HCT116 (cell line): ENCODE measurements around the gene GNAI3. TPM values are rescaled to one million over a fixed set of nuclear protein-coding genes. Genes with fewer than 3 reads are reported as not detected.

Experiments used
- ATAC-seq: fragments of 200-7000 bp; cut with Tn5 transposase; 2 replicates; pipeline ENCODE4 v1.9.1; 2020; ENCODE audit warnings: mild to moderate bottlenecking, moderate library complexity
- BruUV-seq: library from RNA; stranded (reverse); fragments of 400-500 nt; replicated peaks from 2 replicates; lab custom pipeline; 2021; lab: Mats Ljungman, UMichigan
- CTCF ChIA-PET: fragments of 300-600 bp; sonication (Branson Sonifier 250); formaldehyde crosslinking; loops from one replicate; lab custom pipeline; 2021; ENCODE audit warnings: antibody characterized with exemption; lab: Charles Lee
- POLR2A ChIA-PET: fragments of 300-600, 350-600 bp; sonication (Branson Sonifier 250); formaldehyde crosslinking; loops from one replicate; lab custom pipeline; 2021; ENCODE audit warnings: antibody characterized with exemption; lab: Charles Lee
- RAD21 ChIA-PET, 2 experiments: fragments of 300-600 bp; sonication (Branson Sonifier 250); formaldehyde crosslinking; loops; one replicate each; lab custom pipeline; 2023; ENCODE audit warnings: low total read pairs in 2 of 2; ENCODE audit not compliant: uncharacterized antibody in 2 of 2, unreplicated experiment in 2 of 2, low non-redundant PET in 1 of 2; lab: Charles Lee
- DNase-seq: peaks from one replicate; pipeline ENCODE4 v3.0.0-alpha.2; 2010; ENCODE audit warnings: low read depth, low spot score
- H2AFZ ChIP-seq: fragments of 200-600 bp; shearing (Covaris generic), sonication (generic); 2 replicates; pipeline ENCODE4 v1.6.1; 2017; ENCODE audit warnings: low read depth, mixed run types, mixed read lengths, antibody characterized with exemption, low read length; ENCODE audit not compliant: poor library complexity, severe bottlenecking
- H3K27ac ChIP-seq: 2 replicates; pipeline ENCODE4 v1.5.1; 2012; ENCODE audit warnings: low read depth, low read length
- H3K27me3 ChIP-seq: fragments of 200-600 bp; sonication (generic); 2 replicates; pipeline ENCODE4 v1.6.1; 2016; ENCODE audit warnings: mixed run types, low read length, mixed read lengths; ENCODE audit not compliant: insufficient read depth
- H3K36me3 ChIP-seq, 2 experiments: fragments of 200-500 bp in 1 of 2; fragments of 200-600 bp in 1 of 2; sonication (Bioruptor generic) in 1 of 2; sonication (generic) in 1 of 2; 2 replicates each; pipeline versions ENCODE4 v1.5.1 to v1.6.1; 2014 to 2016; ENCODE audit warnings: low read length in 2 of 2, inconsistent platforms in 1 of 2, mixed read lengths in 1 of 2, mixed run types in 1 of 2; ENCODE audit not compliant: insufficient read depth in 2 of 2, control insufficient read depth in 1 of 2
- H3K4me1 ChIP-seq, 2 experiments: fragments of 200-600 bp in 1 of 2; sonication (generic) in 1 of 2; 2 replicates each; pipeline versions ENCODE4 v1.5.1 to v1.6.1; 2012 to 2017; ENCODE audit warnings: low read length in 2 of 2, inconsistent platforms in 1 of 2, mild to moderate bottlenecking in 1 of 2, mixed read lengths in 1 of 2, mixed run types in 1 of 2, moderate library complexity in 1 of 2; ENCODE audit not compliant: insufficient read depth in 2 of 2, control insufficient read depth in 1 of 2
- H3K4me2 ChIP-seq: fragments of 200-600 bp; sonication (generic); 2 replicates; pipeline ENCODE4 v1.6.1; 2017; ENCODE audit warnings: mixed run types, low read length, mixed read lengths
- H3K4me3 ChIP-seq, 2 experiments: fragments of 200-600 bp in 1 of 2; sonication (generic) in 1 of 2; replicated peaks in 1 of 2; 2 replicates each; pipeline ENCODE4 v1.5.1; 2011 to 2016; ENCODE audit warnings: low read length in 2 of 2, control low read depth in 1 of 2, low read depth in 1 of 2, mild to moderate bottlenecking in 1 of 2, mixed read lengths in 1 of 2, mixed run types in 1 of 2
- H3K79me2 ChIP-seq: fragments of 200-600 bp; sonication (generic); 2 replicates; pipeline ENCODE4 v1.6.1; 2017; ENCODE audit warnings: mild to moderate bottlenecking, mixed run types, low read length, moderate library complexity, mixed read lengths; ENCODE audit not compliant: insufficient read depth
- H3K9ac ChIP-seq: fragments of 200-600 bp; sonication (generic); 2 replicates; pipeline ENCODE4 v1.6.1; 2016; ENCODE audit warnings: low read length, mixed read lengths
- H3K9me2 ChIP-seq: fragments of 200-600 bp; sonication (generic), shearing (Covaris generic); 2 replicates; pipeline ENCODE4 v1.6.1; 2017; ENCODE audit warnings: mixed run types, mild to moderate bottlenecking, moderate library complexity; ENCODE audit not compliant: insufficient read depth
- H3K9me3 ChIP-seq, 2 experiments: fragments of 200-500 bp in 1 of 2; fragments of 200-600 bp in 1 of 2; sonication (Bioruptor generic) in 1 of 2; sonication (generic) in 1 of 2; 2 replicates each; pipeline ENCODE4 v1.6.1; 2014 to 2017; ENCODE audit warnings: low read length in 2 of 2, mixed read lengths in 2 of 2, inconsistent platforms in 1 of 2, low read depth in 1 of 2, mild to moderate bottlenecking in 1 of 2, mixed run types in 1 of 2, moderate library complexity in 1 of 2; ENCODE audit not compliant: control insufficient read depth in 1 of 2, insufficient read depth in 1 of 2
- H4K20me1 ChIP-seq: fragments of 200-600 bp; sonication (generic), shearing (Covaris generic); 2 replicates; pipeline ENCODE4 v1.6.1; 2017; ENCODE audit warnings: mixed run types, mild to moderate bottlenecking, moderate library complexity; ENCODE audit not compliant: insufficient read depth
- ATF3 ChIP-seq: IDR thresholded peaks from 2 replicates; pipeline ENCODE4 v1.6.1; 2012
- CEBPB ChIP-seq: IDR thresholded peaks from 2 replicates; pipeline ENCODE4 v1.6.1; 2012; ENCODE audit warnings: low read depth
- EGR1 ChIP-seq: IDR thresholded peaks from 2 replicates; pipeline ENCODE4 v1.6.1; 2012; ENCODE audit warnings: low read depth
- ELF1 ChIP-seq: IDR thresholded peaks from 2 replicates; pipeline ENCODE4 v1.6.1; 2012; ENCODE audit warnings: low read depth, borderline replicate concordance
- EZH2 ChIP-seq: fragments of 200-600 bp; sonication (generic); IDR thresholded peaks from 2 replicates; pipeline ENCODE4 v1.6.1; 2017; ENCODE audit warnings: antibody characterized with exemption, mixed run types
- EZH2phosphoT487 ChIP-seq: fragments of 200-600 bp; IDR thresholded peaks from 2 replicates; pipeline ENCODE4 v1.6.1; 2018; ENCODE audit warnings: antibody characterized with exemption, borderline replicate concordance
- JUND ChIP-seq: IDR thresholded peaks from 2 replicates; pipeline ENCODE4 v1.6.1; 2012
- MAX ChIP-seq: IDR thresholded peaks from 2 replicates; pipeline ENCODE4 v1.6.1; 2012
- POLR2A ChIP-seq: IDR thresholded peaks from 2 replicates; pipeline ENCODE4 v1.7.0; 2011; ENCODE audit warnings: borderline replicate concordance; ENCODE audit not compliant: insufficient read depth, insufficient read length; ENCODE audit errors: extremely low read depth
- RAD21 ChIP-seq: IDR thresholded peaks from 2 replicates; pipeline ENCODE4 v1.6.1; 2012; ENCODE audit warnings: low read depth, mild to moderate bottlenecking
- REST ChIP-seq: IDR thresholded peaks from 2 replicates; pipeline ENCODE4 v1.6.1; 2012; ENCODE audit warnings: low read depth
- SIN3A ChIP-seq: IDR thresholded peaks from 2 replicates; pipeline ENCODE4 v1.6.1; 2012; ENCODE audit warnings: low read depth
- SP1 ChIP-seq: IDR thresholded peaks from 2 replicates; pipeline ENCODE4 v1.6.1; 2012; ENCODE audit warnings: low read depth
- SRF ChIP-seq: IDR thresholded peaks from 2 replicates; pipeline ENCODE4 v1.6.1; 2012; ENCODE audit warnings: low read depth
- YY1 ChIP-seq: IDR thresholded peaks from 2 replicates; pipeline ENCODE4 v1.6.1; 2011; ENCODE audit warnings: low read length, low read depth, moderate library complexity, mild to moderate bottlenecking; ENCODE audit not compliant: insufficient replicate concordance; ENCODE audit errors: extremely low read depth
- ZNF274 ChIP-seq: fragments of 200-500 bp; sonication (Bioruptor generic); IDR thresholded peaks from 2 replicates; pipeline ENCODE4 v1.6.1; 2014; ENCODE audit warnings: mild to moderate bottlenecking, low read depth, low read length, inconsistent platforms
- intact Hi-C: fragments of 100-400 bp; cut with micrococcal nuclease; formaldehyde crosslinking; loops from 2 replicates; pipeline ENCODE4 v1.10.0; 2022
- total RNA-seq: library from RNA; stranded (reverse); gene quantifications from one replicate; pipeline ENCODE4 v1.2.1, GENCODE V29; 2021; ENCODE audit not compliant: unreplicated experiment
- TF ChIP-seq, protein P1 (sequence below), 3 experiments: fragments of 200-600 bp in 1 of 3; sonication (generic) in 1 of 3; IDR thresholded peaks in 2 of 3; conservative IDR thresholded peaks in 1 of 3; 2 replicates each; pipeline ENCODE4 v1.5.1; 2012 to 2017; ENCODE audit warnings: low read depth in 2 of 3, low read length in 2 of 3, antibody characterized with exemption in 1 of 3, borderline replicate concordance in 1 of 3, control low read depth in 1 of 3, mild to moderate bottlenecking in 1 of 3, mixed read lengths in 1 of 3, mixed run types in 1 of 3, moderate library complexity in 1 of 3; ENCODE audit not compliant: insufficient read depth in 1 of 3

GNAI3 gene
- total RNA-seq, 1 experiment from 2014 or later, result 9.5 TPM

- no peak for TF ChIP-seq SIN3A
- TF ChIP-seq JUND, result no peak
- 0 out of 2 replicates have a peak, but pooled peaks have one; percentile 47 for TF ChIP-seq EGR1
- peak; percentile 62 for TF ChIP-seq MAX
- TF ChIP-seq YY1, result no peak
Observed at GRCh38 chr1:109655615-109656519, 107.5 kb downstream of the GNAI3 start, which contains the start of gene GSTM4 (continued).

DNA sequence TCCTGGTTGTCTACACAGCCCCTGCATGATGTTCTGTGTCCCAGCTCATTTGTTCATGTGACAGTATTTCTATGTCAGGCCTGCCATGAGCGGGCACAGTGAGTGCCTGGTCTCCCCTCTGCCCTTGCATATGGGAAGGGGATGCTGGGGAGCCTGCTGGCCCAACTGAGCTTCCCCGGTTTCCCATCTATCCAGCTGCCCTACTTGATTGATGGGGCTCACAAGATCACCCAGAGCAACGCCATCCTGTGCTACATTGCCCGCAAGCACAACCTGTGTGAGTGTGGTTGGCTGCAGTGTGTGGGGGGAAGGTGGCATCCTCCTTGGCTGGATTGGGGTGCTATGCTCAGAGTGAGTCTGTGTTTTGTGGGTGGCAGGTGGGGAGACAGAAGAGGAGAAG lies 109.0 kb downstream of the GNAI3 start:
- RAD21 ChIA-PET, result no interaction called here
- CTCF ChIA-PET, result interaction anchor here (2.9 kb wide), 1 partner anchor 18 kb away, joined by 11 read pairs; no protein-coding TSS in a partner anchor
- no peak for DNase-seq

More for the DNA sequence above, 109.0 kb downstream of the GNAI3 start:
- no peaks in the 10 kb centered on the region for H4K20me1 ChIP-seq
- no peak overlapping the region for H3K27ac ChIP-seq
- no peak overlapping the region for H3K4me2 ChIP-seq
- no peak for ATAC-seq
- intact Hi-C loops, result no loop called here
- no peaks in the 10 kb centered on the region; a peak in 1 of 4 replicates for H3K36me3 ChIP-seq
- BruUV-seq, result no TSS peak
- no peak for TF ChIP-seq SIN3A
- TF ChIP-seq CEBPB, result no peak
- TF ChIP-seq RAD21, result no peak
- no peak for TF ChIP-seq MAX
- TF ChIP-seq SRF, result no peak
- TF ChIP-seq REST, result no peak
- TF ChIP-seq SP1, result no peak
- TF ChIP-seq ZNF274, result no peak
- TF ChIP-seq YY1, result no peak
- TF ChIP-seq, protein P1, sequence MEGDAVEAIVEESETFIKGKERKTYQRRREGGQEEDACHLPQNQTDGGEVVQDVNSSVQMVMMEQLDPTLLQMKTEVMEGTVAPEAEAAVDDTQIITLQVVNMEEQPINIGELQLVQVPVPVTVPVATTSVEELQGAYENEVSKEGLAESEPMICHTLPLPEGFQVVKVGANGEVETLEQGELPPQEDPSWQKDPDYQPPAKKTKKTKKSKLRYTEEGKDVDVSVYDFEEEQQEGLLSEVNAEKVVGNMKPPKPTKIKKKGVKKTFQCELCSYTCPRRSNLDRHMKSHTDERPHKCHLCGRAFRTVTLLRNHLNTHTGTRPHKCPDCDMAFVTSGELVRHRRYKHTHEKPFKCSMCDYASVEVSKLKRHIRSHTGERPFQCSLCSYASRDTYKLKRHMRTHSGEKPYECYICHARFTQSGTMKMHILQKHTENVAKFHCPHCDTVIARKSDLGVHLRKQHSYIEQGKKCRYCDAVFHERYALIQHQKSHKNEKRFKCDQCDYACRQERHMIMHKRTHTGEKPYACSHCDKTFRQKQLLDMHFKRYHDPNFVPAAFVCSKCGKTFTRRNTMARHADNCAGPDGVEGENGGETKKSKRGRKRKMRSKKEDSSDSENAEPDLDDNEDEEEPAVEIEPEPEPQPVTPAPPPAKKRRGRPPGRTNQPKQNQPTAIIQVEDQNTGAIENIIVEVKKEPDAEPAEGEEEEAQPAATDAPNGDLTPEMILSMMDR (IDR thresholded peaks at IDR 0.05 in 2 of 3, conservative IDR thresholded peaks at IDR 0.05 in 1 of 3; ENCODE audit: borderline replicate concordance in 1 of 3, insufficient read depth in 1 of 3, low read depth in 2 of 3, low read length in 2 of 3), result no peak
- no peak for TF ChIP-seq ELF1
- no peak for TF ChIP-seq ATF3
- TF ChIP-seq EZH2, result no peak
- TF ChIP-seq EZH2phosphoT487, result no peak
- TF ChIP-seq POLR2A, result no peak
- H3K9ac ChIP-seq, result no peak overlapping the region
- no peak overlapping the region for H2AFZ ChIP-seq
- H3K9me3 ChIP-seq, result no peaks in the 10 kb centered on the region
- H3K9me2 ChIP-seq, result no peaks in the 10 kb centered on the region
- no peak overlapping the region for H3K4me3 ChIP-seq
- H3K4me1 ChIP-seq, result peaks cover 0 to 23% of the 10 kb centered on the region in 2 experiments; a peak in 3 of 4 replicates
- H3K79me2 ChIP-seq, result no peaks in the 10 kb centered on the region
- H3K27me3 ChIP-seq, result no peaks in the 10 kb centered on the region
- POLR2A ChIA-PET, result no interaction called here
